ENCODE data around the gene DIS3L2. TPM values are rescaled to one million over a fixed set of nuclear protein-coding genes. Genes with fewer than 3 reads are reported as not detected.

Gene DIS3L2
- total RNA-seq, 6 donors from 2014 or later: 31.2 to 98.5 (median 50.3) TPM

DNA sequence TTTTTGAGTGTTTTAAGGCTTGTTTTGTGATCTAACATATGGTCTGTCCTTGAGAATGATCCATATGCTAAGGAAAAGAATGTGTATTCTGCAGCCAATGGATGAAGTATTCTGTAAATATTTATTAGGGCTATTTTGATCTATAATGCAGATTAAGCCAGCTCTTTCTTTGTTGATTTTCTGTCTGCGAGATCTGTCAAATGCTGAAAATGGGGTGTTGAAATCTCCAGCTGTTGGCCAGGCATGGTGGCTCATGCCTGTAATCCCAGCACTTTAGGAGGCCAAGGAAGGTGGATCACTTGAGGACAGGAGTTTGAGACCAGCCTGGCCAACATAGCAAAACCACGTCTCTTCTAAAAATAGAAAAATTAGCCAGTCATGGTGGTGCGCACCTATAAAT is 132.7 kb downstream of the DIS3L2 start:
- Histone ChIP-seq H3K4me1 (no peaks in the 10 kb centered on the region), H3K9me3 (peaks cover 0 to 15% (median 11%) of the 10 kb centered on the region in 4 donors), H3K27me3 (no peaks in the 10 kb centered on the region), H3K4me3 (no peak overlapping the region), H3K27ac (no peak overlapping the region), H3K36me3 (peaks cover 0 to 14% (median 5%) of the 10 kb centered on the region in 4 donors)
- WGBS, 2 donors: 87 to 95% methylated on average over 3 of the region's 3 CpGs
- no peak for DNase-seq
- ATAC-seq (ENCODE audit: low FRiP score in 2 of 2): no peak
- no peak for TF ChIP-seq POLR2A (IDR thresholded peaks at IDR 0.05)
- TF ChIP-seq POLR2AphosphoS5 (IDR thresholded peaks at IDR 0.05): no peak
- no peak for TF ChIP-seq CTCF (IDR thresholded peaks at IDR 0.05)
- TF ChIP-seq EP300 (IDR thresholded peaks at IDR 0.05): no peak

- Histone ChIP-seq H3K27ac (no peak overlapping the region), H3K4me3 (no peak overlapping the region), H3K36me3 (peaks cover 0 to 14% (median 5%) of the 10 kb centered on the region in 4 donors), H3K4me1 (no peaks in the 10 kb centered on the region), H3K27me3 (no peaks in the 10 kb centered on the region), H3K9me3 (peaks cover 0 to 15% (median 11%) of the 10 kb centered on the region in 4 donors)
- TF ChIP-seq EP300 (IDR thresholded peaks at IDR 0.05) (no peak), CTCF (IDR thresholded peaks at IDR 0.05) (no peak), POLR2AphosphoS5 (IDR thresholded peaks at IDR 0.05) (no peak), POLR2A (IDR thresholded peaks at IDR 0.05) (no peak)
- no peak for ATAC-seq (ENCODE audit: low FRiP score in 2 of 2)
- DNase-seq: no peak
Observed at GRCh38 chr2:232094883-232095282, 133.4 kb downstream of the DIS3L2 start.

GRCh38 chr2:232097260-232097659 is 135.7 kb downstream of the DIS3L2 start:
- ATAC-seq (ENCODE audit: low FRiP score in 2 of 2): no peak
- TF ChIP-seq CTCF (IDR thresholded peaks at IDR 0.05) (no peak), POLR2A (IDR thresholded peaks at IDR 0.05) (no peak), EP300 (IDR thresholded peaks at IDR 0.05) (no peak), POLR2AphosphoS5 (IDR thresholded peaks at IDR 0.05) (no peak)
- Histone ChIP-seq H3K27ac (no peak overlapping the region), H3K4me1 (no peaks in the 10 kb centered on the region), H3K9me3 (peaks cover 0 to 15% (median 11%) of the 10 kb centered on the region in 4 donors), H3K27me3 (no peaks in the 10 kb centered on the region), H3K4me3 (no peak overlapping the region), H3K36me3 (peaks cover 0 to 14% (median 5%) of the 10 kb centered on the region in 4 donors)
- 100% methylated on average over 1 of the region's 1 CpG; no CpG with 5 or more reads in 1 of the 2 donors for WGBS, 2 donors
- DNase-seq: no peak

DNA sequence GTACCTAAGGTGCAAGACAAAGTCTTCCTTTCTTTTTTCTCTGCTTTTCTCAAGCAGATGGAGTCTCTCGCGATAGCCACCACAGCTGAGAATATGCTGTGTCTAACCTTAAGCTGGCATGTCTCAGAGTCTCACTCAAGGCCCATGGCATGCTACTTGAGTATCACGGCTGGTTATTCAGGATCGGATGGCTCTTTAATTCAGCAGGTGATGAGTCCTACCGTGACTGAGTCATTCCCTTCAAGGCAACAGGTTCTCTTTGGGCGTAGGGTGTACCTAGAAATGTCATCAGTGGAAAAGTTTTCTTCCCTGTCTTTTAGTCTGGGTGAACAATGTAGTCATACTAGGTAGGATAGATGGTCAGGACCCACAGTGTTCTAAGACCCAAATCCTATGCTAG is 136.2 kb downstream of the DIS3L2 start:
- no peak for TF ChIP-seq POLR2A (IDR thresholded peaks at IDR 0.05)
- TF ChIP-seq POLR2AphosphoS5 (IDR thresholded peaks at IDR 0.05): no peak
- TF ChIP-seq EP300 (IDR thresholded peaks at IDR 0.05): no peak
- TF ChIP-seq CTCF (IDR thresholded peaks at IDR 0.05): no peak
- H3K27me3 ChIP-seq: no peaks in the 10 kb centered on the region
- peaks cover 0 to 15% (median 11%) of the 10 kb centered on the region in 4 donors for H3K9me3 ChIP-seq
- no peak for DNase-seq
- peaks cover 0 to 14% (median 5%) of the 10 kb centered on the region in 4 donors for H3K36me3 ChIP-seq
- H3K27ac ChIP-seq: no peak overlapping the region
- ATAC-seq (ENCODE audit: low FRiP score in 2 of 2): no peak
- no peak overlapping the region for H3K4me3 ChIP-seq
- no peaks in the 10 kb centered on the region for H3K4me1 ChIP-seq
- 97 to 100% methylated on average over 6 of the region's 6 CpGs for WGBS, 2 donors

GRCh38 chr2:232102380-232102779 is 140.9 kb downstream of the DIS3L2 start:
- Histone ChIP-seq H3K4me1 (no peaks in the 10 kb centered on the region), H3K4me3 (no peak overlapping the region), H3K36me3 (peaks cover 0 to 3% (median 1%) of the 10 kb centered on the region in 4 donors), H3K27me3 (no peaks in the 10 kb centered on the region), H3K9me3 (no peaks in the 10 kb centered on the region), H3K27ac (no peak overlapping the region)
- DNase-seq (no peak), ATAC-seq (ENCODE audit: low FRiP score in 2 of 2) (no peak)
- TF ChIP-seq EP300 (IDR thresholded peaks at IDR 0.05) (no peak), CTCF (IDR thresholded peaks at IDR 0.05) (no peak), POLR2AphosphoS5 (IDR thresholded peaks at IDR 0.05) (no peak), POLR2A (IDR thresholded peaks at IDR 0.05) (no peak)
- WGBS, 2 donors: 93 to 94% methylated on average over 4 of the region's 4 CpGs
